Right lobe of liver (tissue), 6 donors: ENCODE measurements around the gene ATXN10. TPM values are rescaled to one million over a fixed set of nuclear protein-coding genes. Genes with fewer than 3 reads are reported as not detected.

ENCODE experiments used
- ATAC-seq, 4 donors: fragments of 200-7000 bp; cut with Tn5 transposase; one replicate each; pipeline ENCODE4 v1.9.1; 2020; ENCODE audit warnings: mild to moderate bottlenecking in 4 of 4, moderate library complexity in 4 of 4
- DNase-seq, 3 donors: peaks; one replicate each; pipeline ENCODE4 v3.0.0-alpha.2; 2020
- H3K27ac ChIP-seq, 3 donors: fragments of 200-600 bp; one replicate each; pipeline ENCODE4 v1.8.0; 2022
- H3K27me3 ChIP-seq, 2 donors: fragments of 200-600 bp; one replicate each; pipeline ENCODE4 v1.8.0; 2022
- H3K36me3 ChIP-seq, 4 donors: fragments of 200-600 bp; sonication (generic) in 1 of 4; one replicate each; pipeline versions ENCODE4 v1.5.1 to v1.8.0; 2017 to 2022; ENCODE audit warnings: control low read depth in 1 of 4
- H3K4me1 ChIP-seq, 4 donors: fragments of 200-600 bp; sonication (generic) in 1 of 4; one replicate each; pipeline versions ENCODE4 v1.5.1 to v1.8.0; 2017 to 2022; ENCODE audit warnings: control low read depth in 1 of 4
- H3K4me3 ChIP-seq, 3 donors: fragments of 200-600 bp; one replicate each; pipeline ENCODE4 v1.8.0; 2022
- H3K9me3 ChIP-seq, 4 donors: fragments of 200-600 bp; sonication (generic) in 1 of 4; one replicate each; pipeline versions ENCODE4 v1.5.1 to v1.8.0; 2017 to 2022; ENCODE audit warnings: control low read depth in 1 of 4
- POLR2A ChIP-seq: fragments of 450-650 bp; IDR thresholded peaks from one replicate; pipeline ENCODE4 v1.6.1; 2017; ENCODE audit warnings: antibody characterized with exemption, mild to moderate bottlenecking
- WGBS: methylation state at CpG from one replicate; pipeline ENCODE4 v1.1.6; 2018; ENCODE audit warnings: low coverage, low lambda C conversion rate; ENCODE audit not compliant: insufficient coverage; ENCODE audit errors: missing lambda C conversion rate; 5-methylcytosine and 5-hydroxymethylcytosine counted together
- intact Hi-C, 2 donors: fragments of 100-400 bp; cut with DNase I; formaldehyde crosslinking; loops; one replicate each; pipeline versions ENCODE4 v1.11.2 to v1.14.1; 2022
- total RNA-seq, 6 experiments: library from RNA; depleted of rRNA in 2 of 6; stranded (reverse); fragments of >200 nt in 2 of 6; fragmentation: NEBNext Ultra II Directional in 3 of 6; extraction: Animal tissue kit (Norgen Biotek cat#: 25700) in 3 of 6; gene quantifications; one replicate each; pipeline versions ENCODE4 v1.1.0 to v1.2.4, GENCODE V29; 2016 to 2023
- TF ChIP-seq, protein P1 (sequence below), 4 donors: fragments of 200-600 bp in 3 of 4; fragments of 450-650 bp in 1 of 4; IDR thresholded peaks; one replicate each; pipeline versions ENCODE4 v1.5.1 to v1.8.0; 2016 to 2022; ENCODE audit warnings: antibody characterized with exemption in 4 of 4, mild to moderate bottlenecking in 2 of 4
- donor health status: DM: no; HTN: yes; CAD: no.
- donor health status: DM: no; HTN: no; CAD: no.
- donor health status: DM: no; HTN: no; CAD: no.
- donor health status: DM: no; HTN: yes; CAD: no.
- donor health status: DM: no; HTN: yes; CAD: no.

ATXN10 gene
- total RNA-seq, 6 experiments from 2014 or later: 70.0 to 118 (median 84.3) TPM

DNA sequence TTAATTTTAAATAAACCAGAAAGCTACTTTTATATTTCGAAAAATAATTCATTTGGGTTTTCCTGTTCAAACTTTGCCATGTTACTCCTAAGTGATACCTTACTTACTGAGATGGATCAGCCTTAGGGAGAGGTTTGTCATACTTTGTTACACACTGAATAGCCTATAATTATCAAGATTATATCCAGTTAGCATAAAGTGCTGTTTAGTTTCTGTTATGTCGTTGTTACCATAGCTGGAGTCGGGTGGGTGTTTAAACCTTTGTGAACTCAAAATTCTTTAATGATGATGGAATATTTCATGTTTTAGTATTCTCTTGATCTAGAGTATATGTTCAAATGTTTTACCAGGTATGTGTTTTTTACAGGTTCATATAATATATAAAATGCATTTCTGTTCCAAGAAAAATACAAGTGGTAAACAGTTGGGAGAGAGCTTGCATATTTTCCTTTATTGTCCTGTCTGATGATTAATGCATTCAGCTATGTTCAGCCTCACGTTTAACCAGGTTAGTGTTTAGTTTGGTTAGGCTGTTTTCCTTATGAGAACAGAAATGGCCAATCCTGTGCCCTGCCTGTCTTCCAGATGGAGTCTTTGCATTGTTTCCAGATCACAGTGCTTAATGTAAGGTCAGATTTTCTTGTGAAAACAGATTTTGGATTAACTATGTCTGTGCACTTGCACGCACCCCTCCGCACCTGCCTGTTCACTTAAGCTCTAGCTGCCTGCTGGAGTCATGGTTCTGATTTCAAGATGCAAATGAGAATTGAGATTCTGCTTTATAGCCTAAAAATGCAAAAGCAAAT is 105.6 kb downstream of the ATXN10 start:
- intact Hi-C loops: no loop called here
- no peak for TF ChIP-seq POLR2A
- TF ChIP-seq, protein P1, sequence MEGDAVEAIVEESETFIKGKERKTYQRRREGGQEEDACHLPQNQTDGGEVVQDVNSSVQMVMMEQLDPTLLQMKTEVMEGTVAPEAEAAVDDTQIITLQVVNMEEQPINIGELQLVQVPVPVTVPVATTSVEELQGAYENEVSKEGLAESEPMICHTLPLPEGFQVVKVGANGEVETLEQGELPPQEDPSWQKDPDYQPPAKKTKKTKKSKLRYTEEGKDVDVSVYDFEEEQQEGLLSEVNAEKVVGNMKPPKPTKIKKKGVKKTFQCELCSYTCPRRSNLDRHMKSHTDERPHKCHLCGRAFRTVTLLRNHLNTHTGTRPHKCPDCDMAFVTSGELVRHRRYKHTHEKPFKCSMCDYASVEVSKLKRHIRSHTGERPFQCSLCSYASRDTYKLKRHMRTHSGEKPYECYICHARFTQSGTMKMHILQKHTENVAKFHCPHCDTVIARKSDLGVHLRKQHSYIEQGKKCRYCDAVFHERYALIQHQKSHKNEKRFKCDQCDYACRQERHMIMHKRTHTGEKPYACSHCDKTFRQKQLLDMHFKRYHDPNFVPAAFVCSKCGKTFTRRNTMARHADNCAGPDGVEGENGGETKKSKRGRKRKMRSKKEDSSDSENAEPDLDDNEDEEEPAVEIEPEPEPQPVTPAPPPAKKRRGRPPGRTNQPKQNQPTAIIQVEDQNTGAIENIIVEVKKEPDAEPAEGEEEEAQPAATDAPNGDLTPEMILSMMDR (IDR thresholded peaks at IDR 0.05): no peak
- no peak overlapping the region for H3K4me3 ChIP-seq
- WGBS: 88% methylated on average over 6 of the region's 6 CpGs
- ATAC-seq: no peak
- H3K27me3 ChIP-seq: no peaks in the 10 kb centered on the region
- no peaks in the 10 kb centered on the region for H3K4me1 ChIP-seq
- DNase-seq: no peak
- no peaks in the 10 kb centered on the region for H3K36me3 ChIP-seq
- no peaks in the 10 kb centered on the region for H3K9me3 ChIP-seq
- no peak overlapping the region for H3K27ac ChIP-seq

DNA sequence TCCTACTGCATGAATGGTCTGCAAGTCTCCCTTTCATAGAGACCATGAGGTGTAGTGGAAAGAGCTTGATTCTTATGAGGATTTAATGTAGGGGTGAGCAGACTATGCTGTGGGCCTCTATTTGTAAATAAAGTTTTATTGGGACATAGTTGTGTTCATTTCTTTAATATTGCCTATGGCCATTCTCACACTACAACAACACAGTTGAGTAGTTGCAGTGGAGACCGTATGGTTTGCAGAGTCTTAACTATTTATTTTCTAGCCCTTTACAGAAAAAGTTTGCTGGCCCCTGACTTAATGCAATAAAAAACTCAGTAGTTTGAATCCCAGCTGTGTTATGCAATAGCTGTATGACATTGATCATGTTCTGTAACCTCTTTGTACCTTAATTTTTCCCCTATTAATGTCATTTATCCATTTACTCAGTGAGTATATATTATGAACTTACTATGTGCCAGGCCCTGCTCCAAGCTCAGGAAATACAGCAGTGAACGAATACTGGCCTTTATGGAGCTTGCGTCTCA is 106.3 kb downstream of the ATXN10 start:
- H3K36me3 ChIP-seq: no peaks in the 10 kb centered on the region
- H3K9me3 ChIP-seq: no peaks in the 10 kb centered on the region
- 97% methylated on average over 3 of the region's 3 CpGs for WGBS
- H3K27ac ChIP-seq: no peak overlapping the region
- intact Hi-C loops: no loop called here
- no peaks in the 10 kb centered on the region for H3K27me3 ChIP-seq
- H3K4me3 ChIP-seq: no peak overlapping the region
- DNase-seq: no peak
- TF ChIP-seq POLR2A: no peak
- TF ChIP-seq, protein P1 (IDR thresholded peaks at IDR 0.05): no peak
- no peak for ATAC-seq
- no peaks in the 10 kb centered on the region for H3K4me1 ChIP-seq

DNA sequence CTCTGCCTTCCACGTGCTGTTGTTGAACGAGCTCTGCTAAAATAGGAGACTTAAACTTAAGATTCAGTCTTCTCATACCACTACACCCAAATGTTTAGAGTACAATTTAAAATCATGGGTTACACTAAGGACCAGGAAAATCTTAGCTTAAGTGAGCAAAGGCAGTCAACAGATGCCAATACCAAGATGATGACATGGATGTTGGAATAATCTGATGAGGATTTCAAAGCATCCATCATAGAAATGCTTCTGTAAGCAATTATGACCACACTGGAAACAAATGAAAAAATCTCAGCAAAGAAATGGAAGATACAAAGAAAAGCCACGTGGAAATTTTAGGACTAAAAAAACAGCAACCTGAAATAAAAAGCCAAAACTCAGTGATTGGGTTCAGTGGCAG is 109.8 kb downstream of the ATXN10 start:
- no peaks in the 10 kb centered on the region for H3K27me3 ChIP-seq
- intact Hi-C loops: no loop called here
- WGBS: 100% methylated on average over 3 of the region's 3 CpGs
- no peaks in the 10 kb centered on the region for H3K36me3 ChIP-seq
- TF ChIP-seq, protein P1 (IDR thresholded peaks at IDR 0.05): no peak
- no peak for TF ChIP-seq POLR2A
- H3K4me3 ChIP-seq: no peak overlapping the region
- DNase-seq: no peak
- H3K27ac ChIP-seq: no peak overlapping the region
- H3K9me3 ChIP-seq: no peaks in the 10 kb centered on the region
- peaks cover 0 to 29% (median 4%) of the 10 kb centered on the region in 4 donors for H3K4me1 ChIP-seq
- ATAC-seq: no peak

DNA sequence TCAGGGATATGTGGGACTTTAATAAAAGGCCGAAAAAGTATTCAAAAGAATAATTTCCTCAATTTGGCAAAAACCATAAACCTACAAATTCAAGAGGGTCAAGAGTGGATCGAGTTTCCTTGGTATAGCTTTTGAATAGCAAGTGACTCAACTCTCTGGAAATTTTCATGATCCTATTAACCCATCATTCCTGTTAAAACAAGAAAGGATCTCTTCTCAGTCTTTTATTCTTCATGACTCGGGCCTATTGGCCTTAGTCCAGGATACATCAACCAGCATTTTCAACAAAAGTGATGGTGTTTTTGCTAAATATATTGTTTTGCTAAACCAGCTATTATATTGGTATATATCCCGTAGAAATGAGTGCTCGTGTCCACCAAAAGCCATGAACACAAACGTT is 110.3 kb downstream of the ATXN10 start:
- Histone ChIP-seq H3K4me3 (no peak overlapping the region), H3K36me3 (no peaks in the 10 kb centered on the region), H3K27me3 (no peaks in the 10 kb centered on the region), H3K4me1 (peaks cover 0 to 29% (median 4%) of the 10 kb centered on the region in 4 donors), H3K27ac (no peak overlapping the region), H3K9me3 (no peaks in the 10 kb centered on the region)
- DNase-seq (no peak), ATAC-seq (no peak)
- TF ChIP-seq, protein P1 (IDR thresholded peaks at IDR 0.05): no peak
- TF ChIP-seq POLR2A: no peak
- intact Hi-C loops: no loop called here
- WGBS: 87% methylated on average over 6 of the region's 6 CpGs
